Neutrophil (primary cell): Measurements from ENCODE around the gene GLRX5.

ENCODE experiments used
- H3K27ac ChIP-seq: fragments of 200-600 bp; sonication (generic); 2 replicates; pipeline ENCODE4 v1.5.1; 2016; ENCODE audit warnings: mild to moderate bottlenecking, moderate library complexity
- H3K27me3 ChIP-seq: fragments of 200-600 bp; sonication (generic); 2 replicates; pipeline ENCODE4 v1.6.0; 2016; ENCODE audit warnings: mild to moderate bottlenecking
- H3K36me3 ChIP-seq: fragments of 200-600 bp; sonication (generic); 2 replicates; pipeline ENCODE4 v1.5.1; 2017
- H3K4me1 ChIP-seq, 2 experiments: fragments of 200-600 bp in 1 of 2; sonication (generic) in 1 of 2; 1 replicate in 1 of 2; 2 replicates in 1 of 2; pipeline versions ENCODE4 v1.5.1 to v1.6.1; 2013 to 2016; ENCODE audit warnings: low read depth in 1 of 2, low read length in 1 of 2, mild to moderate bottlenecking in 1 of 2, moderate library complexity in 1 of 2; ENCODE audit not compliant: control insufficient read depth in 1 of 2, insufficient read depth in 1 of 2
- H3K4me3 ChIP-seq, 2 experiments: fragments of 200-600 bp in 1 of 2; sonication (generic) in 1 of 2; 1 replicate in 1 of 2; 2 replicates in 1 of 2; pipeline ENCODE4 v1.5.1; 2013 to 2016; ENCODE audit warnings: low read depth in 1 of 2, low read length in 1 of 2, mild to moderate bottlenecking in 1 of 2, moderate library complexity in 1 of 2
- H3K9me3 ChIP-seq: fragments of 200-600 bp; sonication (generic); 2 replicates; pipeline ENCODE4 v1.5.1; 2016
- CTCF ChIP-seq: fragments of 200-600 bp; sonication (generic); IDR thresholded peaks from 2 replicates; pipeline ENCODE4 v1.5.1; 2016; ENCODE audit warnings: antibody characterized with exemption

GLRX5 gene

GRCh38 chr14:95500201-95500681, 34.6 kb upstream of the GLRX5 start:
- Histone ChIP-seq H3K4me1 (peaks cover 43 to 46% of the 10 kb centered on the region in 2 experiments), H3K27ac (no peak overlapping the region), H3K4me3 (no peak overlapping the region), H3K36me3 (peaks cover 12% of the 10 kb centered on the region), H3K27me3 (no peaks in the 10 kb centered on the region), H3K9me3 (no peaks in the 10 kb centered on the region)
- TF ChIP-seq CTCF: no peak

GRCh38 chr14:95500772-95501401, 34.0 kb upstream of the GLRX5 start:
- no peaks in the 10 kb centered on the region for H3K9me3 ChIP-seq
- H3K27me3 ChIP-seq: no peaks in the 10 kb centered on the region
- H3K36me3 ChIP-seq: peaks cover 12% of the 10 kb centered on the region
- peaks cover 37 to 42% of the 10 kb centered on the region in 2 experiments for H3K4me1 ChIP-seq
- no peak overlapping the region for H3K27ac ChIP-seq
- TF ChIP-seq CTCF: no peak
- H3K4me3 ChIP-seq: no peak overlapping the region

- Histone ChIP-seq H3K4me1 (peaks cover 38 to 45% of the 10 kb centered on the region in 2 experiments), H3K4me3 (peak overlapping the region; percentile 13 to 20), H3K27ac (peak overlapping the region; percentile 73), H3K9me3 (no peaks in the 10 kb centered on the region), H3K36me3 (peaks cover 12% of the 10 kb centered on the region), H3K27me3 (no peaks in the 10 kb centered on the region)
- no peak for TF ChIP-seq CTCF
Observed at GRCh38 chr14:95502381-95502950, 32.4 kb upstream of the GLRX5 start.

- Histone ChIP-seq H3K27me3 (no peaks in the 10 kb centered on the region), H3K4me3 (no peak overlapping the region), H3K27ac (peak overlapping the region; percentile 73), H3K36me3 (peaks cover 12% of the 10 kb centered on the region), H3K4me1 (peaks cover 45 to 52% of the 10 kb centered on the region in 2 experiments), H3K9me3 (no peaks in the 10 kb centered on the region)
- no peak for TF ChIP-seq CTCF
Observed at GRCh38 chr14:95503365-95504134, 31.3 kb upstream of the GLRX5 start.

- no peak for TF ChIP-seq CTCF
- Histone ChIP-seq H3K27ac (peak overlapping the region; percentile 15), H3K4me3 (no peak overlapping the region)
Observed at GRCh38 chr14:95504135-95505029, 30.5 kb upstream of the GLRX5 start.

More at GRCh38 chr14:95504135-95505029, 30.5 kb upstream of the GLRX5 start:
- Histone ChIP-seq H3K36me3 (peaks cover 12% of the 10 kb centered on the region), H3K4me1 (peaks cover 45 to 52% of the 10 kb centered on the region in 2 experiments), H3K9me3 (no peaks in the 10 kb centered on the region), H3K27me3 (no peaks in the 10 kb centered on the region)
